HG02870 (cell line): Measurements from ENCODE around the gene SPEM2.

Source experiments
- ATAC-seq: cut with Tn5 transposase; IDR thresholded peaks from one replicate; pipeline ENCODE4 v1.9.1; 2021; ENCODE audit warnings: mild to moderate bottlenecking, moderate library complexity; ENCODE audit not compliant: unreplicated experiment

Gene SPEM2

GRCh38 chr17:7440113-7440833 lies 14.9 kb downstream of the SPEM2 start:
- no peak for ATAC-seq

DNA sequence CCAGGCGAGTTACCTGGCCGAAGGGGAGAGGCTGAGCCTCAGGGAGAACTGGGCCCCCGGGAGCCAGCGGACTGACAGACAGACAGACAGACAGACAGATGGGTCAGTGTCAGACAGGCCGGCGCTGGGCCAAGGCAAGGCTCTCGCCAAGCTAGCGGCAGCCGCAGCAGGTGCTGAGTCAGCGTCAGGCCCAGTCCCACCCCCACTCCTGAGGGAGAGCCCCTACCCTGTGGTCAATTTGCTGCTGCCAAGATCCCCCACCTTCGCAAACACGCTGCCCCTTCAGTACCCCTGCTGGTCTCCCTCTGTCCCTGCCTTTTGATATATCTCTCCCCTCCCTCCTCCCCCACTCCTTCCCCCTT lies 15.4 kb downstream of the SPEM2 start:
- no peak for ATAC-seq

GRCh38 chr17:7441266-7441665 lies 15.8 kb downstream of the SPEM2 start:
- ATAC-seq: no peak

GRCh38 chr17:7442142-7442541 lies 16.7 kb downstream of the SPEM2 start:
- no peak for ATAC-seq

DNA sequence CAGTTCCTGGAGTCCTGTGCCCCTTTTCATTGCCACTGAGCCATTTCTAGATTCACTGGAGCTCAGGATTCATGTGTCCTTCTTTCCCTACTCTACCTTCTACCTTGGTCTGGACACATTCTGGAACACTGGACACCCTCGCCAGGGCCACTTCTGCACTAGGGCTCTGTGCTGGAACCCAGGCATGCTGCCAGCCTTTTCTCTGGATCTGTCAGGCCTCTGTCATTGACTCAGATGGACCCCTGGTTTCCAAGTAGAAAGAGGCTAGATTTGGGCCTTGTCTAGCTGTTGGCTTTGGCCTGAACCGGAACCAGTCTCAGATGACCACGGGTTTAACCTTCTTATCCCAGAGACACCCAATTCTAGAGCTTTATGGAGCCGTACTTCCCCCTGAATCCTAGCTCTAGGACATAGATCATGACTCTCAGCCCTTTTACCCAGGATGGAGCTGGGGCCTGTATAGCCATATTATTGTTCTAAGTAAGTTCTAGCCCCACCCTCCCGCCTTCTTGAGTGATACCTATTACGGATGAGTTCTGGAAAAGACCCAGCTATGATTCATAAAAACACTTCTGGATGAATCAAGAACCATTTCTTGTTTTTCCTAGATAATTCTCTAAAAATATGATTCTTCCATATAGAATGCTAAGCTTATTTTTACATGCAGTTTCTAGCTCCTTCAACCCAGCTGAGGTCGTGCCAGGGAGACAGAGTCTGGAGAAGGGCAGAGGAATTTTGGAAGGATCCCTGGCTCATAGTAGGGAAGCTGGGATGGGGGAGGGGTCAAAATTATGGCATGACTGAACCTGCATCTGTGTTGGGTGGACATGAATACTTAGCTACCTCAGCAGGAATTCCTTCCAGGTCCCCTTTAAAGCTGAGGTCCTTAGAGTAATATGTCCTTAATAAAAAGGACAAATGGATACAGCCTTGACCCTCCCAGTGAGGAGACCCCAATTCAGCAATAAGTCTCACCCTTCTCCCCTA lies 18.4 kb downstream of the SPEM2 start:
- no peak for ATAC-seq

GRCh38 chr17:7444682-7445618 lies 19.5 kb downstream of the SPEM2 start, which contains the start of gene CHRNB1:
Gene CHRNB1 (plus strand): TSS chr17:7445061. CDS start chr17:7445128, 67 bp downstream.
- ATAC-seq: no peak

GRCh38 chr17:7445619-7445968 lies 20.2 kb downstream of the SPEM2 start:
- no peak for ATAC-seq

- no peak for ATAC-seq
Observed at GRCh38 chr17:7448461-7448860, 23.0 kb downstream of the SPEM2 start.

DNA sequence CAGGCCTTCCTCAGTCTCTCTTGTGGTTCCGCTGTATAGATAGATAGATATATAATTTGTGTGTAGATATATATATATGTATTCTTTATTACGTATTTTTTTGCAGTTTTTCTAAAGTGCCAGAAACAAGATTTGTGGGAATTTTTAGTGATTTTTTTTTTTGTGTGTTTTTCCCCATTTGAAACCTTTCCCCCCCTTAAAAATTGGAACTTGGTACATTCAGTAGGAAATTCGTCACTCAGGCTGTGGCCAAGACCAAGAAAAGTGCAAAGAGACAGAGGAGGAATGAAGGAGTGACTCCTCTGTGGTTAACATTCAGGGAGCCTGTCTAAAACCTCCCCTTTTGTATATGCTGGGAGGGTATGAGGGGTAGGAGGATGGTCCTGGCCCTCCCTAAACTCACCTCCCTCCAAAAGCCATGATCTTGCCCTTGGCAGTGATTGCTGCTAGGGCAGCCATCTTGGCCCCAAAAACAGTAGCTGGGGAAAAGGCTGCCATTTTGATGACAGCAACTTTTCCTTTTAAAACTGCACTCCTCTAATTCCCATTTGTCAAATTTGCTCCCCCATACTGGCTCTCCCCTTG lies 34.6 kb downstream of the SPEM2 start:
- ATAC-seq: no peak

DNA sequence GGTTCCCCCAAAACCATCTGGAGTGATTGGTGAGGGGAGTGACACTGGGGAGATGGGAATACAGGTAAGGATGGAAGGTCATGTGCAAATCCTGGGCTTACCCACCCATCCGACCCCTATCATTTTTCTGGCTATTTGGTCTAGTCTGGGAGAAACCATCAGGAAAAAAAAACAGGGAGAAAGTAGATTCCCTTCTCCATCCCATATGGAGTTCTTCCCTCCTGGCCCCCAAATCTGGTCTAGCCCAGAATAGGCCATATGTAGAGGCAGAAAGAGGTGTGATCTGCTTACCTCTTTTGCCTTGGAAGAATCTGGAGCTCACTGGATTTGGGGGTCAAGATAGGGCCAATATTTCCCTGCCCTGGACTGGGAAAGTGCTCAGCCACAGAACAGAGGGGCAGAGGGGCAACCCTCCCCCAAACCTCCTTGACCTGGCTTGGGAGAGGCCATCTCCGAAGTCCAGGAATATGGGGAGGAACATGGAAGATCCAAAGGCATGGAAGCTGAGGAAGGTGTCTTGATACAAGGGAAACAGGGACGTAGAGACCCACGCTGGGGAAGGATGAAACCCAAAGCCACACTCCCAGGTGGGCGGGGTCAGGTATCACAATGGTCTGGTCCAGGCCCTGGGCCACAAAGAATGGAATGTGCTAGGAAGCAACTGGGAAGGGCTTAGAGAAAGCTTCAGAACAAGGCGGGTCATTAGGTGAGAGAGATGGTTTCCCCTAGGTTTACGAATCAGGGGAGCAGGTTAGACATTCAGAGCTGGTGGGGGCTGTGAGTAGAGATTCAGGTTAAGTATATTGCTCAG lies 35.6 kb downstream of the SPEM2 start:
- ATAC-seq: no peak

DNA sequence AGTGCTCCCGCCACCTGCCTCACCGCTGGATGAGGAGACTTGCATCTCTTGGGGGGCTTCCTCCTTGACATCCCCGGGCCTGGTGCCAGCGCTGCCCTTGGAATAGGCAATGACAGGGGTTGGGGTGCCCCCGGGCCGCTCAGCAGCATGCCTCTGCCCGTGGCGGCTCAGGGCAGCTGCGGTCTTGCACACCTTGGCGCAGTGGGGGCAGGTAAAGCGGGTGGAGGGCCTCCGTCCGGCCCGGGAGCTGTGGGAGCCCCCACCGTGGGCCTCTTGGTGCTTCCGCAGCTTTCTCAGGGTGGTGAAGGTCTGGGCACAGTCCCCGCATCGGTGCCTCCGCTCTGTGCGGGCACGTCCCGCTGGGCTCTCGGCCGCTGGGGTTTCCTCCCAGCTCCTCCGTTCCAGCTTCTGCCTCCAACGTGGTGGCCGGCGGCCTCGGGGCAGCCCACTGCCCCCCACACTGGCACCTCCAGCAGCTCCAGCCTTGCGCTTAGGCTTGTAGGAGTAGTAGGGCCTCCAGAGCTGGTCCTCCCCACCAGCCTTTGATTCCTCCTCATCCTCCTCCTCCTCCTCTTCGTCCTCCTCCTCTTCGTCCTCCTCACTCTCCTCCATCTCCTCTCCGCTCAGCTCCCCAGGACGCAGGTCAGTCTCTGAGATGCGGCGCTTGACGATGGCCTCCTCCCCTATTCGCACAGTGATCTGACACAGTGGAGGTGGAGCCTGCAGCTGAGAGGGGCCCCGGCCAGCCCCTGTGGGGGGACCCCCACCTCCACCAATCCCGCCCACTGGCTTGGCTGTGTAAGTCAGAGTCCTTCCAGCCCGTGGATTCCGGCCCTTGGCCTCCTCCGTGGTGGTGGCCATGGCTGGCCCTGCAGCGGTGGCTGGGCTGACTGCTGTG lies 37.3 kb downstream of the SPEM2 start:
- ATAC-seq: no peak

DNA sequence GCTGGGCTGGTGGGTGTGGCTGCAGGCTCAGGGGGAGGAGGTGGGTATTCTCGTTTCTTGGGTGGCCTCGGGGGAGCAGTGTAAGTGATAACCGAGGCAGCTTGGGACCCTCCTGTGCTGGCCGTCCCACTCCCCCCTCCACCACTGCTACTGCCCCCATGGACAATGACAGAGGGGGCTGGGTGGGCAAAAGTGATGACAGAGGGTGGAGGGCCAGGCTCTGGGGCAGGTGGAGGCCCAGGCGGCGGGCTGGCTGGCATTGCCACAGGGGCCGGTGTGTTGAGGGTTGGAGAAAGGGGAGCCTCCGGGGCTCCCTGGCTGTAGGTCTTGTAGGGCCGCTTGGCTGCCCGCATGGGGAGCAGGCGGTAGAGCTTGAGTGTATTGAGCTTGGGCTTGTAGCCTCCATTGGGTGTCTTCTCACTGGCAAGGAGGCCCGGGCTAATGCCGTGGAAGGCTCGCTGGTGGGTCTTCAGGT lies 38.0 kb downstream of the SPEM2 start:
- no peak for ATAC-seq

DNA sequence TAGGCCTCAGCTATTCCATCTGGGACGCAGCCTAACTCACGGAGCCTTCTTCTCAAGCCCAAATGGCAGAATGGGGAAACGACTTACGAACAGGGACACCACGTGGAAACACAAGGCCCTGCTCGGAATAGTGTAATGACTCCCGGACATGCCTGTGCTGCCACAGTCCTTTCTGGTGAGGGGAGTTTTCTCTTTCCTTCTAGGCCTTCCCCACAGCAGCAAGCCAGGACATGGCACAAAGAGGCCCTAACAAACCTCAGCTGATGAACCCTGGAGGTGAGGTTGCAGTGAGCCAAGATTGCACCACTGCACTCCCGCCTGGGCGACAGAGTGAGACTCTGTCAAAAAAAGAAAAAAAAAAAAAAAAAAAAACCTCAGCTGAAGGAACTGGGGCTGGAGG lies 38.7 kb downstream of the SPEM2 start:
- ATAC-seq: no peak

GRCh38 chr17:7465597-7466275 lies 40.3 kb downstream of the SPEM2 start:
- no peak for ATAC-seq

DNA sequence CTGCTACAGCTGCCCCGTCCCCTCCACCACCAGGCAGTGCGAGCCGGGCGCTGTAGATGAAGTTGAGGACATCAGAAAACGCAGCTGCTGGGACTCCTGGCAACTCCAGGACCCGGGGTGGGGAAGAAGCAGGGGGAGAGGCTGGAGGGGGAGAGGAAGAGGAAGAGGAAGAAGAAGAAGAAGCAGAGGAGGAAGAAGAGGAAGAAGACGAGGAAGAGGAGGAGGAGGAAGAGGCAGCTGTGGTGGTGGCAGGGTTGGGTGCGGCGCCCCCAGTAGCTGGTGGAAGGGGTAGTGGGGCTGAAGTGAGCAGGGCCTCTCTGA lies 40.9 kb downstream of the SPEM2 start:
- ATAC-seq: no peak

DNA sequence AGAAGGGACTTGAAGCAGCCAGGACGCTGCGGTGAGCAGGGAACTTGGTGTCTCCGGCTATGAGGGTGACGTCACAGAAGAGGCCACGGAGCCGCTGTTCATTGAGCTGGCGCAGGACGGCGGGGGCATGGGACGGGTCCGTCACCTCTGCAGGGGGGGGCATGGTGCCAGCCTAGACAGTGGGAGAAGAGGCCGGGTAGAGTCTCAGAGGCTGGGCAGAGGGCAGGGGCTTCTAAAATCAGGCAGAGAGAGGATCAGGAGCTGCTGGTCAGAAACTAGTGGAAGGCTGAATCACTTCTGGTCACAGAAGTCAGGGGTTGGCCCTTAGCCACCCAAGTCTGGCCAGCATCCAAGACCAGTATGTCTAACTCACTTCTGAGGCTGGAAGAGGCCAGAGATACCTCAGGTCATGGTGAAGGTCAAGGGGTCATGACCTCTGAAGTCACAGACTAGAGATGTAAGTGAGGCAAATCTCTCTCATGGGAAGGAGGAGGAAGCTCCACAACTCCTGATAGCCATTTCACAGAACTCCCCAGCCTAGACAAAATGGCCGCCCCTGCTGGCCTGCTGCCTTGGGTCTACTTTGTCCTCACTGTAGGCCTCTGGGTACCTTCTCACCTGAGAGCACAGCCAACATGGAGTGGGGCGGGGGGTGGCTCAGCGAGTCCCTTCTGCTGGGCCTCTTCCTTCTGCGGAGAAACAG lies 41.4 kb downstream of the SPEM2 start:
- no peak for ATAC-seq

GRCh38 chr17:7467498-7467897 lies 42.1 kb downstream of the SPEM2 start:
- no peak for ATAC-seq

GRCh38 chr17:7468290-7468689 lies 42.9 kb downstream of the SPEM2 start:
- ATAC-seq: no peak
